Measurements from ENCODE around the gene INPP4A.

INPP4A gene

GRCh38 chr2:98454500-98455235, 10.0 kb downstream of the INPP4A start:
- DNase-seq (ENCODE audit: low read depth), result no peak
- TF ChIP-seq CTCF (IDR thresholded peaks at IDR 0.05; ENCODE audit: control insufficient read depth, insufficient read depth, low read depth, low read length, missing control alignments), result no peak
- no peak overlapping the region for H3K4me3 ChIP-seq (ENCODE audit: control insufficient read depth, low read depth, low read length)

DNA sequence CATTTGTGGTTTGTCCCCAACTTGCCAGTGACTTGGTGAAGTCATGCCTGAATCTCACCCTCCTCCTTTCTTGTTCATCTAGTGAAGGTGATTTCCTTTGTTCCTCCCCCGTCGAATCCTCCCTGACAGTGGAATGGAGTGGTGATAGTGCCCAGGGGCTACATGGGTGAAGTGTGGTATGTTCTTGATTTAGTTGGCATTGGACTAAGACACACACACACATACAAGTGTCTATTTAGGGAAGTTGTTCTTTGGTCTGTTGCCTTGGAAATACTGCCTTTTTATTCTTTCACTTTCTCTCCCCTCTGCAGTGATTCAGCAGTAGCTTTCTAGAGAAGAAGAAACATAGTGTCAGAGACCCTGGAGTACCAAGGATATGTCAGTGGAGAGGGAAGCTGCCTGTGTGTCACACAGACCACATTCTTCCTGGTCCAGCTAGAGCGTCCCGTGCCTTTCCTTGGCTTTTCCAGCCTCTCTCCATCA, 10.9 kb downstream of the INPP4A start:
- TF ChIP-seq CTCF (IDR thresholded peaks at IDR 0.05; ENCODE audit: control insufficient read depth, insufficient read depth, low read depth, low read length, missing control alignments), result no peak
- no peak for DNase-seq (ENCODE audit: low read depth)
- no peak overlapping the region for H3K4me3 ChIP-seq (ENCODE audit: control insufficient read depth, low read depth, low read length)

DNA sequence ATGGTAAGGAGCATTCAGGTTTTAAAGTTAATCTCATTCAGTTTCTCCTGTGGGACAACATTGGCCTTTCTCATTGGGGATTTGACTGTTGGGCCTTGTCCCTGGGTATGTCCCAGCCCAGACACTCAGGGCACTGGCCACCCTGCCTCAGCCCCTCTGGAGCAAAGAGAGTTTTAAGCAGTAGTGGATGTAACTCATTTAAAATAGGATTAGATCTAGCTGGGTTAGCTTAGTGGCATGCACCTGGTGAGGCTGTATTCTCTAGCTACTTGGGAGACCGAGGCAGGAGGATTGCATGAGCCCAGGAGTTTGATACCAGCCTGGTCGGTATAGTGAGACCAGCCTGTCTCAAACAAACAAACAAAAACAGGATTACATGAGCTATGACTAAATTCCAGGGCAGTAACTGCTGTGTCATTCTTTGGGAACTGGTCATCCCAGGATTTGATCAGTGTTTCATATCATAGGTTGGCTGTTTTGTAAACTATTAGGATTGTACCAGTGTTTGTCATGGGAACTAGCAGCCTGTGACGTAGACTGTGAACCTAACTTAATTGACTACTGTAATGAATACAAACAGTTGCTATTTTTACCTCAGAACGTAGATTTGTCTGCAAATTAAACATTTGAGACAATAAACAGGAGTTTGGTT, 12.5 kb downstream of the INPP4A start:
- peak; percentile 73 for DNase-seq (ENCODE audit: low read depth)
- no peak for TF ChIP-seq CTCF (IDR thresholded peaks at IDR 0.05; ENCODE audit: control insufficient read depth, insufficient read depth, low read depth, low read length, missing control alignments)
- H3K4me3 ChIP-seq (ENCODE audit: control insufficient read depth, low read depth, low read length), result no peak overlapping the region

- TF ChIP-seq CTCF (IDR thresholded peaks at IDR 0.05; ENCODE audit: control insufficient read depth, insufficient read depth, low read depth, low read length, missing control alignments), result no peak
- H3K4me3 ChIP-seq (ENCODE audit: control insufficient read depth, low read depth, low read length), result no peak overlapping the region
- DNase-seq (ENCODE audit: low read depth), result no peak
Measured at GRCh38 chr2:98458207-98458606, 13.5 kb downstream of the INPP4A start.

DNA sequence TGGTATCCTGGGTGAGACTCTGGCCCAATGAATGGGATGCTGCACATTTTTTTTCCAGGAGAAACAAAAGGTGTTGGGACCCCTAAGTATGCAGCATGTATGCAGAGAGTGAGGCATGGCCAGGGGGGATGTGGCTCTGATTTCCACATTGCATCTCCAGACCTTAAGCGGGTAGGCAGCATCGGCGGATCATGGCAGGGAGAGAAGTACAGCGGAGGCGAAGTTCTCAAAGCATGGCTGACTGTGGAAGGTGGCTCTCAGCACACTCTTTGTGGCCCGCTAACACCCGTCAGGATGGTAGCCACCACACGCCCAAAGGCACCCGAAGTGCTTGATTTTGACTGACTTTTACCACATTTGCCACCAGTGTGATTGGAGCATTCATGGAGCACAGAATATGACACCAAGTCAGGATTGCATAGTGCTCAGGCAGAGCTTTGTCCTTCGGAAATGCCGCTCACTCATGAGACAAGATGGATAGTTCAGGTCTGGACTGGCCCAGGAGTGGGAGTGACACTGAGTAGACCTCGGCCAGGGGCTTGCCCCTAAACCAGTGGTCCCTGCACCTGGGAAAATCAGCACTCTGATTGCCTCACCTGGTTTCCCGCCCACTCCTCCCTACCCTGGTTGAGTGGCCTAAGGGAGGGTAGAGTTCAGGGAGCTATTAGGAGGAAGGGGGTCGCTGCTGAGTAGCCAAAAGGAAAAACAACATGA, 14.2 kb downstream of the INPP4A start:
- TF ChIP-seq CTCF (IDR thresholded peaks at IDR 0.05; ENCODE audit: control insufficient read depth, insufficient read depth, low read depth, low read length, missing control alignments), result no peak
- DNase-seq (ENCODE audit: low read depth), result no peak
- no peak overlapping the region for H3K4me3 ChIP-seq (ENCODE audit: control insufficient read depth, low read depth, low read length)

DNA sequence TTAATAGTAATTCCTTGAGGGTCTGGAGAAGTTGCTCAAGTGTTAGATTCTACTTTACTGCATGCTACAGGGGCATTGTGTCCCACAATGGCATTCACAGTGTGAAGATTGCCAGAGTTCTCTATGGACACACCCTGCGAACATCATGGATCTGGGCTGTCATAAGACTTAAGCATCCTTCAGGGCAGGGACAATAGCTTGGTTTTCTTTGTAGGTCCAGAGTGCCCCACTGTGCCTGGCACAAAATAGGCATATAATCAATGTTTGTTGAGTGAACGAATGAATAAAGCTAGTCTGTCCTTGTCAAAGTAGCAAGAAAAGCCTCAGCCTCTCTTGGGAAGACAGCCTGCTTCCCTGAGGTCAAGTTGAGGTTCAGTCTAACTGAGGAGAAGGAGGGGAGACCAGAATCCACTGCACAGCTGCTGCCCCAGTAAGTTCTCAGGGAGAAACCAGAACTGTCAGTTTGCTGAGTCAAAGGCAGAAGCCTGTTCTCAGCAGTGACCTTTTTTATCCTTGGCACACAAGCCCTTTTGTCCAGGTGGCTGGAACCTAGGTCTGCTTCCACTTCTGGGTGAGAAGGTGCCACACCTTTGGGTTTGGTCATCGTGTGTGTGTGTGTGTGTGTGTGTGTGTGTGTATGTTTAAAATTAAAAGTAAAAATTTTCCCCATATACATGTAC, 15.0 kb downstream of the INPP4A start:
- DNase-seq (ENCODE audit: low read depth), result no peak
- TF ChIP-seq CTCF (IDR thresholded peaks at IDR 0.05; ENCODE audit: control insufficient read depth, insufficient read depth, low read depth, low read length, missing control alignments), result no peak
- H3K4me3 ChIP-seq (ENCODE audit: control insufficient read depth, low read depth, low read length), result no peak overlapping the region

Data from AG09309 (cell line).